HEK293 (cell line): Measurements from ENCODE around the gene GALNT13.

Experiments used
- CTCF ChIA-PET: fragments of 350-600 bp; formaldehyde crosslinking; extraction: SDS; loops from one replicate; lab custom pipeline; 2021; ENCODE audit warnings: antibody characterized with exemption; lab: Yijun Ruan, JAX
- POLR2A ChIA-PET: fragments of 300-600 bp; formaldehyde crosslinking; extraction: SDS; loops from one replicate; lab custom pipeline; 2020; ENCODE audit warnings: antibody characterized with exemption, inconsistent platforms; lab: Yijun Ruan, JAX
- H3K27ac ChIP-seq: fragments of 200-500 bp; sonication (Bioruptor generic); 2 replicates; pipeline ENCODE4 v1.5.1; 2014; ENCODE audit warnings: low read depth, low read length, control low read depth, inconsistent platforms; ENCODE audit errors: extremely low read depth
- H3K36me3 ChIP-seq, 2 experiments: fragments of 200-500 bp in 1 of 2; sonication (Bioruptor generic) in 1 of 2; 1 replicate in 1 of 2; 2 replicates in 1 of 2; pipeline ENCODE4 v1.5.1; 2014 to 2017; ENCODE audit warnings: inconsistent platforms in 2 of 2, low read length in 2 of 2; ENCODE audit not compliant: control insufficient read depth in 2 of 2, insufficient read depth in 1 of 2
- H3K4me1 ChIP-seq: fragments of 200-500 bp; sonication (Bioruptor generic); 2 replicates; pipeline ENCODE4 v1.5.1; 2014; ENCODE audit warnings: mild to moderate bottlenecking, low read length, inconsistent platforms; ENCODE audit not compliant: control insufficient read depth, insufficient read depth
- H3K4me3 ChIP-seq: 2 replicates; pipeline ENCODE4 v1.5.1; 2011; ENCODE audit warnings: low read depth, mild to moderate bottlenecking, control low read depth, low read length, moderate library complexity
- H3K9me3 ChIP-seq: fragments of 200-500 bp; sonication (Bioruptor generic); 2 replicates; pipeline ENCODE4 v1.5.1; 2014; ENCODE audit warnings: low read depth, low read length, inconsistent platforms; ENCODE audit not compliant: control insufficient read depth, insufficient read depth
- IKZF3 ChIP-seq: fragments of 450-650 bp; IDR thresholded peaks from 2 replicates; pipeline ENCODE4 v1.5.0; 2018; ENCODE audit warnings: missing biosample characterization, mild to moderate bottlenecking, missing genetic modification characterization, moderate library complexity
- KLF1 ChIP-seq: fragments of 450-650 bp; formaldehyde crosslinking; IDR thresholded peaks from 2 replicates; pipeline ENCODE4 v1.5.1; 2016; ENCODE audit warnings: missing biosample characterization, missing genetic modification characterization
- KLF8 ChIP-seq: fragments of 450-650 bp; formaldehyde crosslinking; IDR thresholded peaks from 2 replicates; pipeline ENCODE4 v1.5.1; 2016; ENCODE audit warnings: missing biosample characterization, missing genetic modification characterization
- PATZ1 ChIP-seq: fragments of 450-650 bp; formaldehyde crosslinking; IDR thresholded peaks from 2 replicates; pipeline ENCODE4 v1.5.1; 2016; ENCODE audit warnings: missing biosample characterization, missing genetic modification characterization
- TSHZ1 ChIP-seq: fragments of 450-650 bp; formaldehyde crosslinking; IDR thresholded peaks from 2 replicates; pipeline ENCODE4 v1.5.1; 2016; ENCODE audit warnings: missing biosample characterization, missing genetic modification characterization, borderline replicate concordance
- ZBTB17 ChIP-seq: fragments of 450-650 bp; formaldehyde crosslinking; IDR thresholded peaks from 2 replicates; pipeline ENCODE4 v1.5.1; 2016; ENCODE audit warnings: missing biosample characterization, missing genetic modification characterization
- ZNF184 ChIP-seq: fragments of 450-650 bp; IDR thresholded peaks from 2 replicates; pipeline ENCODE4 v1.5.1; 2018; ENCODE audit warnings: missing biosample characterization, mild to moderate bottlenecking, missing genetic modification characterization
- ZNF248 ChIP-seq: fragments of 450-650 bp; formaldehyde crosslinking; IDR thresholded peaks from 2 replicates; pipeline ENCODE4 v1.5.1; 2017; ENCODE audit warnings: missing biosample characterization, missing genetic modification characterization
- ZNF398 ChIP-seq: fragments of 450-650 bp; formaldehyde crosslinking; IDR thresholded peaks from 2 replicates; pipeline ENCODE4 v1.5.1; 2017; ENCODE audit warnings: missing biosample characterization, missing genetic modification characterization
- ZNF473 ChIP-seq: fragments of 450-650 bp; formaldehyde crosslinking; IDR thresholded peaks from 2 replicates; pipeline ENCODE4 v1.5.1; 2017; ENCODE audit warnings: missing biosample characterization, missing genetic modification characterization
- ZNF48 ChIP-seq: fragments of 450-650 bp; formaldehyde crosslinking; IDR thresholded peaks from 2 replicates; pipeline ENCODE4 v1.5.1; 2016; ENCODE audit warnings: missing biosample characterization, missing genetic modification characterization
- ZNF560 ChIP-seq: fragments of 450-650 bp; formaldehyde crosslinking; IDR thresholded peaks from 2 replicates; pipeline ENCODE4 v1.5.1; 2017; ENCODE audit warnings: missing biosample characterization, missing genetic modification characterization, borderline replicate concordance
- ZNF561 ChIP-seq: fragments of 450-650 bp; IDR thresholded peaks from 2 replicates; pipeline ENCODE4 v1.5.1; 2018; ENCODE audit warnings: missing biosample characterization, missing genetic modification characterization, borderline replicate concordance
- ZNF621 ChIP-seq: fragments of 450-650 bp; formaldehyde crosslinking; IDR thresholded peaks from 2 replicates; pipeline ENCODE4 v1.5.1; 2017; ENCODE audit warnings: missing biosample characterization, missing genetic modification characterization
- ZNF768 ChIP-seq: fragments of 450-650 bp; formaldehyde crosslinking; IDR thresholded peaks from 2 replicates; pipeline ENCODE4 v1.5.1; 2018; ENCODE audit warnings: missing biosample characterization, mild to moderate bottlenecking, missing genetic modification characterization
- TF ChIP-seq, protein P1 (sequence below): fragments of 450-650 bp; formaldehyde crosslinking; IDR thresholded peaks from 2 replicates; pipeline ENCODE4 v1.5.1; 2016; ENCODE audit warnings: missing biosample characterization, missing genetic modification characterization
- TF ChIP-seq, protein P2 (sequence below): fragments of 450-650 bp; formaldehyde crosslinking; IDR thresholded peaks from 2 replicates; pipeline ENCODE4 v1.5.1; 2016; ENCODE audit warnings: missing biosample characterization, missing genetic modification characterization
- TF ChIP-seq, protein P3 (sequence below): fragments of 450-650 bp; formaldehyde crosslinking; IDR thresholded peaks from 2 replicates; pipeline ENCODE4 v1.5.1; 2016; ENCODE audit warnings: missing biosample characterization, missing genetic modification characterization

The GALNT13 gene

GRCh38 chr2:153858250-153858649, 13.5 kb upstream of the GALNT13 start (continued):
- TF ChIP-seq TSHZ1 = no peak
- no peak for TF ChIP-seq ZNF248 (tag by site-specific recombination)
- no peak for TF ChIP-seq KLF8 (tag by site-specific recombination)
- TF ChIP-seq ZNF398 = no peak
- TF ChIP-seq ZNF473 = no peak
- TF ChIP-seq PATZ1 = no peak
- TF ChIP-seq, all 188 proteins: peak for 0

GRCh38 chr2:153864022-153864421, 7.7 kb upstream of the GALNT13 start:
- TF ChIP-seq, protein P1, sequence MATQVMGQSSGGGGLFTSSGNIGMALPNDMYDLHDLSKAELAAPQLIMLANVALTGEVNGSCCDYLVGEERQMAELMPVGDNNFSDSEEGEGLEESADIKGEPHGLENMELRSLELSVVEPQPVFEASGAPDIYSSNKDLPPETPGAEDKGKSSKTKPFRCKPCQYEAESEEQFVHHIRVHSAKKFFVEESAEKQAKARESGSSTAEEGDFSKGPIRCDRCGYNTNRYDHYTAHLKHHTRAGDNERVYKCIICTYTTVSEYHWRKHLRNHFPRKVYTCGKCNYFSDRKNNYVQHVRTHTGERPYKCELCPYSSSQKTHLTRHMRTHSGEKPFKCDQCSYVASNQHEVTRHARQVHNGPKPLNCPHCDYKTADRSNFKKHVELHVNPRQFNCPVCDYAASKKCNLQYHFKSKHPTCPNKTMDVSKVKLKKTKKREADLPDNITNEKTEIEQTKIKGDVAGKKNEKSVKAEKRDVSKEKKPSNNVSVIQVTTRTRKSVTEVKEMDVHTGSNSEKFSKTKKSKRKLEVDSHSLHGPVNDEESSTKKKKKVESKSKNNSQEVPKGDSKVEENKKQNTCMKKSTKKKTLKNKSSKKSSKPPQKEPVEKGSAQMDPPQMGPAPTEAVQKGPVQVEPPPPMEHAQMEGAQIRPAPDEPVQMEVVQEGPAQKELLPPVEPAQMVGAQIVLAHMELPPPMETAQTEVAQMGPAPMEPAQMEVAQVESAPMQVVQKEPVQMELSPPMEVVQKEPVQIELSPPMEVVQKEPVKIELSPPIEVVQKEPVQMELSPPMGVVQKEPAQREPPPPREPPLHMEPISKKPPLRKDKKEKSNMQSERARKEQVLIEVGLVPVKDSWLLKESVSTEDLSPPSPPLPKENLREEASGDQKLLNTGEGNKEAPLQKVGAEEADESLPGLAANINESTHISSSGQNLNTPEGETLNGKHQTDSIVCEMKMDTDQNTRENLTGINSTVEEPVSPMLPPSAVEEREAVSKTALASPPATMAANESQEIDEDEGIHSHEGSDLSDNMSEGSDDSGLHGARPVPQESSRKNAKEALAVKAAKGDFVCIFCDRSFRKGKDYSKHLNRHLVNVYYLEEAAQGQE (tag by site-specific recombination) = peak; percentile 87
- TF ChIP-seq, protein P2, sequence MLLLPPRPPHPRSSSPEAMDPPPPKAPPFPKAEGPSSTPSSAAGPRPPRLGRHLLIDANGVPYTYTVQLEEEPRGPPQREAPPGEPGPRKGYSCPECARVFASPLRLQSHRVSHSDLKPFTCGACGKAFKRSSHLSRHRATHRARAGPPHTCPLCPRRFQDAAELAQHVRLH (tag by site-specific recombination) = no peak
- Histone ChIP-seq H3K36me3 (no peaks in the 10 kb centered on the region), H3K9me3 (no peaks in the 10 kb centered on the region), H3K4me3 (no peak overlapping the region), H3K27ac (no peak overlapping the region), H3K4me1 (no peaks in the 10 kb centered on the region)
- POLR2A ChIA-PET = no interaction called here
- CTCF ChIA-PET = no interaction called here

DNA sequence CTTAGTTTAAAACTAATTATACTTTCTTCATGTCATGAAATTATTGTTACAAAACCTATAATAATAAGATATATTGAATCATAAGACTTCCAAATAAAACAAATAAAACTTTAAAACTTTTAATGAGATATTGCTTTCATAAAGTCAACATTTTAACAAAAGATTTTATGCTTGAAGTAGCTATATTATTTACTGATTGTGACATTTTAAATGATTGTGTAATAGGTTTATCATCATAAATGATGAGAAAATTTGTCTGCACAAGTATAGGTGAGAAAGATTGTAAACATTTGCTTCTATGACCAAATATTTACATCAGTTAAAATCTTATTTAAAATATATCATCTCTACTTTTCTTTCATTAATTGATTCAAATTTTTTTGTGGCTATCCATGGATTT, 5.1 kb upstream of the GALNT13 start:
- ChIA-PET POLR2A (no interaction called here), CTCF (interaction anchor here (0.7 kb wide), 1 partner anchor 22 kb away, joined by 3 read pairs; no protein-coding TSS in a partner anchor)
- H3K4me3 ChIP-seq = no peak overlapping the region
- no peaks in the 10 kb centered on the region for H3K9me3 ChIP-seq
- H3K4me1 ChIP-seq = no peaks in the 10 kb centered on the region
- H3K27ac ChIP-seq = no peak overlapping the region
- H3K36me3 ChIP-seq = no peaks in the 10 kb centered on the region
- TF ChIP-seq ZNF621 (no peak), IKZF3 (no peak), ZNF248 (tag by site-specific recombination) (no peak), ZNF473 (no peak), ZNF48 (no peak), KLF1 (tag by site-specific recombination) (no peak), ZBTB17 (tag by site-specific recombination) (no peak), ZNF768 (tag by site-specific recombination) (no peak), ZNF560 (tag by site-specific recombination) (no peak), ZNF561 (tag by site-specific recombination) (no peak), ZNF184 (tag by site-specific recombination) (no peak)
- TF ChIP-seq, protein P3, sequence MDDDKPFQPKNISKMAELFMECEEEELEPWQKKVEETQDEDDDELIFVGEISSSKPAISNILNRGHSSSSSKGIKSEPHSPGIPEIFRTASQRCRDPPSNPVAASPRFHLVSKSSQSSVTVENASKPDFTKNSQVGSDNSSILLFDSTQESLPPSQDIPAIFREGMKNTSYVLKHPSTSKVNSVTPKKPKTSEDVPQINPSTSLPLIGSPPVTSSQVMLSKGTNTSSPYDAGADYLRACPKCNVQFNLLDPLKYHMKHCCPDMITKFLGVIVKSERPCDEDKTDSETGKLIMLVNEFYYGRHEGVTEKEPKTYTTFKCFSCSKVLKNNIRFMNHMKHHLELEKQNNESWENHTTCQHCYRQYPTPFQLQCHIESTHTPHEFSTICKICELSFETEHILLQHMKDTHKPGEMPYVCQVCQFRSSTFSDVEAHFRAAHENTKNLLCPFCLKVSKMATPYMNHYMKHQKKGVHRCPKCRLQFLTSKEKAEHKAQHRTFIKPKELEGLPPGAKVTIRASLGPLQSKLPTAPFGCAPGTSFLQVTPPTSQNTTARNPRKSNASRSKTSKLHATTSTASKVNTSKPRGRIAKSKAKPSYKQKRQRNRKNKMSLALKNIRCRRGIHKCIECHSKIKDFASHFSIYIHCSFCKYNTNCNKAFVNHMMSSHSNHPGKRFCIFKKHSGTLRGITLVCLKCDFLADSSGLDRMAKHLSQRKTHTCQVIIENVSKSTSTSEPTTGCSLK (tag by site-specific recombination) = no peak
